Activated CD8-positive, alpha-beta T cell treated with anti-CD3 and anti-CD28 coated beads for 36 hours (primary cell): ENCODE measurements around the gene NPDC1. TPM values are rescaled to one million over a fixed set of nuclear protein-coding genes. Genes with fewer than 3 reads are reported as not detected.

Source experiments
- ATAC-seq: fragments of 200-7000 bp; cut with Tn5 transposase; one replicate; pipeline ENCODE4 v1.10.0; 2021; ENCODE audit warnings: mild to moderate bottlenecking, moderate library complexity
- CTCF ChIA-PET: fragments of 350-600 bp; sonication (Branson Sonifier 250); formaldehyde crosslinking; loops from one replicate; lab custom pipeline; 2021; ENCODE audit warnings: antibody characterized with exemption; lab: Charles Lee
- POLR2A ChIA-PET: fragments of 350-600 bp; sonication (Branson Sonifier 250); formaldehyde crosslinking; loops from one replicate; lab custom pipeline; 2021; ENCODE audit warnings: antibody characterized with exemption; lab: Charles Lee
- DNase-seq: peaks from one replicate; pipeline ENCODE4 v3.0.0-alpha.2; 2020
- H3K27ac Mint-ChIP-seq: one replicate; pipeline ENCODE4 v1.8.0; 2021; ENCODE audit warnings: mild to moderate bottlenecking, mixed read lengths
- H3K27me3 Mint-ChIP-seq: one replicate; pipeline ENCODE4 v1.8.0; 2021; ENCODE audit warnings: mixed read lengths
- H3K36me3 Mint-ChIP-seq: one replicate; pipeline ENCODE4 v1.8.0; 2021; ENCODE audit warnings: low read depth, mixed read lengths
- H3K4me1 Mint-ChIP-seq: one replicate; pipeline ENCODE4 v1.8.0; 2021; ENCODE audit warnings: low read depth, mixed read lengths
- H3K4me3 Mint-ChIP-seq: one replicate; pipeline ENCODE4 v1.8.0; 2021; ENCODE audit warnings: mild to moderate bottlenecking, moderate library complexity, mixed read lengths
- H3K9me3 Mint-ChIP-seq: one replicate; pipeline ENCODE4 v1.8.0; 2021; ENCODE audit warnings: mixed read lengths
- intact Hi-C: fragments of 100-400 bp; cut with micrococcal nuclease; formaldehyde crosslinking; loops from one replicate; pipeline ENCODE4 v1.10.0; 2022
- total RNA-seq, 2 experiments: library from RNA; stranded (reverse); gene quantifications; one replicate each; pipeline ENCODE4 v1.2.3, GENCODE V29; 2021
- TF ChIP-seq, protein P1 (sequence below): fragments of 200-600 bp; IDR thresholded peaks from one replicate; pipeline ENCODE4 v1.8.0; 2022; ENCODE audit warnings: antibody characterized with exemption, mild to moderate bottlenecking

The NPDC1 gene
- total RNA-seq, 2 experiments from 2014 or later = 18.2 to 21.2 TPM

DNA sequence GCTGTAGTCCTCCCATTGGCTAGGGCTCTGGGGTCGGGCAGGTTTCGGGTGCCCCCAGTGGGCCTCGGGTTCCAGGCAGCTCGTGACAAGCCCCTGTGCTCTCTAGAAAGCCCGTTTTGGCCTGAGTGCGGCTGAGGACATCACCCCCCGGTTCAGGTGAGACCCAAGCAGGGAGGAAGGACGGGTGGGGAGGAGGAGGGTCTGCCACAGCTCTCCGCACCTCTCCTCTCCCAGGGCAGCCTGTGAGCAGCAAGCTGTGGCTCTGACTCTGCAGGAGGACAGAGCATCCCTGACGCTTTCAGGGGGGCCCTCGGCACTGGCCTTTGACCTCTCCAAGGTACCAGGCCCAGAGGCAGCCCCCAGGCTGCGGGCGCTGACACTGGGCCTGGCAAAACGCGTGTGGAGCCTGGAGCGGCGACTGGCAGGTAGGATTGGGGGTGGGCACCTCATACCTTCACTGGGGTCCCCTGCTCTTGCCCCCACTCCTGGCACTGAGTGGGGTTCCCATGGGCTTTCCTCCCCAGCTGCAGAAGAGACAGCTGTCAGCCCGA lies 53.1 kb downstream of the NPDC1 start:
- peaks cover 29% of the 10 kb centered on the region for H3K4me1 Mint-ChIP-seq
- H3K27ac Mint-ChIP-seq = peak overlapping the region; percentile 88
- peaks cover 6% of the 10 kb centered on the region for H3K36me3 Mint-ChIP-seq
- intact Hi-C loops = no loop called here
- H3K9me3 Mint-ChIP-seq = no peaks in the 10 kb centered on the region
- ChIA-PET POLR2A (interaction anchor here (0.8 to 1.4 kb wide), 15 partner anchors 8 to 215 kb away, joined by 3 to 5 read pairs (median 3); partner anchors contain the start of genes LRRC26 and MAN1B1), CTCF (interaction anchor here (1.0 to 5.8 kb wide), 8 partner anchors 7 to 91 kb away, joined by 3 to 48 read pairs (median 4); partner anchors contain the start of genes ABCA2 and NPDC1)
- ATAC-seq (peak; percentile 0), DNase-seq (no peak)
- peak overlapping the region; percentile 86 for H3K4me3 Mint-ChIP-seq
- peaks cover 3% of the 10 kb centered on the region for H3K27me3 Mint-ChIP-seq
- TF ChIP-seq, protein P1, sequence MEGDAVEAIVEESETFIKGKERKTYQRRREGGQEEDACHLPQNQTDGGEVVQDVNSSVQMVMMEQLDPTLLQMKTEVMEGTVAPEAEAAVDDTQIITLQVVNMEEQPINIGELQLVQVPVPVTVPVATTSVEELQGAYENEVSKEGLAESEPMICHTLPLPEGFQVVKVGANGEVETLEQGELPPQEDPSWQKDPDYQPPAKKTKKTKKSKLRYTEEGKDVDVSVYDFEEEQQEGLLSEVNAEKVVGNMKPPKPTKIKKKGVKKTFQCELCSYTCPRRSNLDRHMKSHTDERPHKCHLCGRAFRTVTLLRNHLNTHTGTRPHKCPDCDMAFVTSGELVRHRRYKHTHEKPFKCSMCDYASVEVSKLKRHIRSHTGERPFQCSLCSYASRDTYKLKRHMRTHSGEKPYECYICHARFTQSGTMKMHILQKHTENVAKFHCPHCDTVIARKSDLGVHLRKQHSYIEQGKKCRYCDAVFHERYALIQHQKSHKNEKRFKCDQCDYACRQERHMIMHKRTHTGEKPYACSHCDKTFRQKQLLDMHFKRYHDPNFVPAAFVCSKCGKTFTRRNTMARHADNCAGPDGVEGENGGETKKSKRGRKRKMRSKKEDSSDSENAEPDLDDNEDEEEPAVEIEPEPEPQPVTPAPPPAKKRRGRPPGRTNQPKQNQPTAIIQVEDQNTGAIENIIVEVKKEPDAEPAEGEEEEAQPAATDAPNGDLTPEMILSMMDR = no peak

GRCh38 chr9:136991993-136992818 lies 53.8 kb downstream of the NPDC1 start, which contains the start of gene PAXX:
PAXX (plus strand) TSS chr9:136992422; CDS start chr9:136992444, 22 bp downstream.
- peak; percentile 92 for ATAC-seq
- intact Hi-C loops = no loop called here

DNA sequence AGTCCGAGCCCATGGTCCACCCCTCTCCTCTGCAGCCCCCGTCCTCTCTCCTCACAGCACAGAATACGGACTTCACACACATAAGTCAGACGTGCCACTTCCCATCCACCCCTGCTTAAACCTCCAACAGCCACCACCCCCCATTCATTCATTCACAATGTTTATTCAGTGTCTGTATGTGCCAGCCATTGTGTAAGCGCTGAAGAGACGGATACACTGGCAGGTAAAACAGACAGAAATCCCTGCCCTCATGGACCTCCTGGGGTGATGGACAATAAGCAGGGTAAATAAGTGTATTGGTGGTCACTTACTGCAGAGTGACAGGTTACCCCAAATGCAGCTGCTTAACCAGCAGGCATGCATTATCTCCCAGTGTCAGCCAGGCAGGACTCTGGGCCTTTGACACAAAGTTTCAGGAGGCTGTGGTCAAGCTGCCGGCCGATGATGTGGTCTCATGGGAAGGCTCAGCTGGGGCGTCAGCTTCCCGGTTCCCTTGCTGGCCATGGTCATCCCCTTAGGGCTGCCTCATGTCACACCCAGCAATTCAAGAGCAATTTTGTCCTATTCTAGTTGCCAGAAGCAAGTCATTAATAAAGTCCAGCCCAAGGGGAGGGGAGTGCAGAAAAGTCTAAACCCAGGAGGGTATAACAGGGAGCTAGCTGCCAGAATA lies 55.6 kb downstream of the NPDC1 start:
- no peaks in the 10 kb centered on the region for H3K9me3 Mint-ChIP-seq
- H3K4me3 Mint-ChIP-seq = peak overlapping the region; percentile 86
- no peak for DNase-seq
- TF ChIP-seq, protein P1 = no peak
- peaks cover 4% of the 10 kb centered on the region for H3K27me3 Mint-ChIP-seq
- H3K27ac Mint-ChIP-seq = no peak overlapping the region
- no peak for ATAC-seq
- H3K36me3 Mint-ChIP-seq = peaks cover 6% of the 10 kb centered on the region
- H3K4me1 Mint-ChIP-seq = peaks cover 15% of the 10 kb centered on the region
- POLR2A ChIA-PET = interaction anchor here (0.9 to 1.8 kb wide), 4 partner anchors 9 to 128 kb away, joined by 3 to 5 read pairs (median 3); partner anchors contain the start of genes EDF1 and PTGDS
- CTCF ChIA-PET = interaction anchor here (0.9 to 5.8 kb wide), 4 partner anchors 8 to 45 kb away, joined by 3 to 48 read pairs (median 13); partner anchors contain the start of genes ABCA2 and LCNL1
- intact Hi-C loops = no loop called here

More at GRCh38 chr9:136991993-136992818, 53.8 kb downstream of the NPDC1 start, which contains the start of gene PAXX:
- DNase-seq = peak; percentile 96
- ChIA-PET CTCF (interaction anchor here (1.0 to 5.8 kb wide), 11 partner anchors 8 to 321 kb away, joined by 3 to 48 read pairs (median 4); partner anchors contain the start of genes ABCA2 and NPDC1), POLR2A (interaction anchor here (0.6 to 1.4 kb wide), 22 partner anchors 8 to 215 kb away, joined by 3 to 5 read pairs (median 3); partner anchors contain the start of genes LRRC26, MAN1B1 and TRAF2)
- Mint-ChIP-seq H3K9me3 (no peaks in the 10 kb centered on the region), H3K27ac (peak within 1 kb of the TSS; percentile 88), H3K27me3 (no peaks in the 10 kb centered on the region), H3K4me1 (peaks cover 22% of the 10 kb centered on the region), H3K4me3 (peak within 1 kb of the TSS; percentile 86), H3K36me3 (peaks cover 6% of the 10 kb centered on the region)
- TF ChIP-seq, protein P1 = no peak

Other genes with a start within 250 kb of the NPDC1 start
- gene CCDC183, start 249.8 kb downstream of the NPDC1 start, total RNA-seq = under 1 TPM; 0.20 to 0.34 TPM
- gene RABL6, start 238.2 kb downstream of the NPDC1 start, total RNA-seq = 10 to 100 TPM; 85.6 to 86.6 TPM
- gene AJM1, start 203.7 kb downstream of the NPDC1 start, total RNA-seq = 1 to 10 TPM; 5.8 to 6.4 TPM
- gene PHPT1, start 196.8 kb downstream of the NPDC1 start, total RNA-seq = 100 to 1,000 TPM; 123 to 124 TPM
- 10 to 100 TPM; 18.5 to 19.1 TPM for gene MAMDC4, start 193.8 kb downstream of the NPDC1 start, total RNA-seq
- 100 to 1,000 TPM; 254 to 270 TPM for gene EDF1, start 179.9 kb downstream of the NPDC1 start, total RNA-seq
- gene TRAF2, start 159.7 kb downstream of the NPDC1 start, total RNA-seq = 10 to 100 TPM; 34.8 to 40.5 TPM
- 10 to 100 TPM; 53.4 to 54.0 TPM for gene FBXW5, start 101.4 kb downstream of the NPDC1 start, total RNA-seq
- gene C8G, start 100.9 kb downstream of the NPDC1 start, total RNA-seq = under 1 TPM in 1 of 2 experiments, not detected in 1; 0.83 TPM
- 1 to 10 TPM; 1.3 to 2.1 TPM for gene LCN12, start 93.9 kb downstream of the NPDC1 start, total RNA-seq
- not detected for gene PTGDS, start 68.7 kb downstream of the NPDC1 start, total RNA-seq
- not detected for gene LCNL1, start 63.2 kb downstream of the NPDC1 start, total RNA-seq
- 10 to 100 TPM; 60.5 to 61.8 TPM for gene PAXX, start 53.8 kb downstream of the NPDC1 start, total RNA-seq
- gene CLIC3, start 49.6 kb downstream of the NPDC1 start, total RNA-seq = not detected
- 10 to 100 TPM; 11.8 to 16.2 TPM for gene ABCA2, start 17.9 kb downstream of the NPDC1 start, total RNA-seq
- gene FUT7, start 14.1 kb downstream of the NPDC1 start, total RNA-seq = under 1 TPM in 1 of 2 experiments, not detected in 1; 0.09 TPM
- gene ENTPD2, start 7.9 kb upstream of the NPDC1 start, total RNA-seq = not detected
- gene SAPCD2, start 24.4 kb upstream of the NPDC1 start, total RNA-seq = 10 to 100 TPM; 13.5 to 13.7 TPM
- 10 to 100 TPM; 49.8 to 50.1 TPM for gene UAP1L1, start 31.3 kb upstream of the NPDC1 start, total RNA-seq
- 10 to 100 TPM; 31.1 to 33.2 TPM for gene MAN1B1, start 40.8 kb upstream of the NPDC1 start, total RNA-seq
- gene DPP7, start 68.6 kb upstream of the NPDC1 start, total RNA-seq = 100 to 1,000 TPM; 222 to 227 TPM
- not detected for gene GRIN1, start 93.0 kb upstream of the NPDC1 start, total RNA-seq
- gene LRRC26, start 123.9 kb upstream of the NPDC1 start, total RNA-seq = not detected
- not detected for gene TMEM210, start 125.9 kb upstream of the NPDC1 start, total RNA-seq
- gene ANAPC2, start 142.4 kb upstream of the NPDC1 start, total RNA-seq = 10 to 100 TPM; 38.6 to 39.6 TPM
- 10 to 100 TPM; 53.3 to 58.4 TPM for gene SSNA1, start 142.5 kb upstream of the NPDC1 start, total RNA-seq
- 1 to 10 TPM; 5.7 to 6.6 TPM for gene TPRN, start 154.6 kb upstream of the NPDC1 start, total RNA-seq
- gene TMEM203, start 159.5 kb upstream of the NPDC1 start, total RNA-seq = 10 to 100 TPM; 29.4 to 29.9 TPM
- gene NDOR1, start 159.5 kb upstream of the NPDC1 start, total RNA-seq = 10 to 100 TPM; 29.5 to 30.7 TPM
- gene RNF208, start 176.1 kb upstream of the NPDC1 start, total RNA-seq = 10 to 100 TPM in 1 of 2 experiments, 1 to 10 TPM in 1; 8.0 to 10.4 TPM
- under 1 TPM in 1 of 2 experiments, not detected in 1; 0.34 TPM for gene CYSRT1, start 179.0 kb upstream of the NPDC1 start, total RNA-seq
- gene RNF224, start 181.3 kb upstream of the NPDC1 start, total RNA-seq = not detected
- not detected for gene SLC34A3, start 184.7 kb upstream of the NPDC1 start, total RNA-seq
- 100 to 1,000 TPM; 228 to 230 TPM for gene TUBB4B, start 195.1 kb upstream of the NPDC1 start, total RNA-seq
- not detected for gene STPG3, start 205.1 kb upstream of the NPDC1 start, total RNA-seq
- gene NELFB, start 209.2 kb upstream of the NPDC1 start, total RNA-seq = 10 to 100 TPM; 50.9 to 54.3 TPM
- gene TOR4A, start 231.5 kb upstream of the NPDC1 start, total RNA-seq = 1 to 10 TPM; 2.9 to 3.0 TPM